H54 (cell line): ENCODE results near the gene SHANK3.
A peak's percentile ranks its signal among the peaks of the same experiment; 100 is the strongest.
"Not testable (repeated sequence)": the region's sequence is repeated elsewhere in the genome, so short reads cannot be mapped to it uniquely, and the experiment has no call there.

Source experiments
- DNase-seq: peaks from one replicate; pipeline ENCODE4 v3.0.0; 2011; ENCODE audit warnings: low spot score, mixed read lengths; ENCODE audit not compliant: insufficient read length
- FAIRE-seq: peaks from 3 replicates; lab custom pipeline; 2011; peaks lifted over from hg19 to GRCh38; lab: Jason Lieb, UNC
- POLR2A ChIP-seq: IDR thresholded peaks from 2 replicates; pipeline ENCODE4 v1.6.1; 2011; ENCODE audit warnings: low read depth, mild to moderate bottlenecking, low read length

The SHANK3 gene

DNA sequence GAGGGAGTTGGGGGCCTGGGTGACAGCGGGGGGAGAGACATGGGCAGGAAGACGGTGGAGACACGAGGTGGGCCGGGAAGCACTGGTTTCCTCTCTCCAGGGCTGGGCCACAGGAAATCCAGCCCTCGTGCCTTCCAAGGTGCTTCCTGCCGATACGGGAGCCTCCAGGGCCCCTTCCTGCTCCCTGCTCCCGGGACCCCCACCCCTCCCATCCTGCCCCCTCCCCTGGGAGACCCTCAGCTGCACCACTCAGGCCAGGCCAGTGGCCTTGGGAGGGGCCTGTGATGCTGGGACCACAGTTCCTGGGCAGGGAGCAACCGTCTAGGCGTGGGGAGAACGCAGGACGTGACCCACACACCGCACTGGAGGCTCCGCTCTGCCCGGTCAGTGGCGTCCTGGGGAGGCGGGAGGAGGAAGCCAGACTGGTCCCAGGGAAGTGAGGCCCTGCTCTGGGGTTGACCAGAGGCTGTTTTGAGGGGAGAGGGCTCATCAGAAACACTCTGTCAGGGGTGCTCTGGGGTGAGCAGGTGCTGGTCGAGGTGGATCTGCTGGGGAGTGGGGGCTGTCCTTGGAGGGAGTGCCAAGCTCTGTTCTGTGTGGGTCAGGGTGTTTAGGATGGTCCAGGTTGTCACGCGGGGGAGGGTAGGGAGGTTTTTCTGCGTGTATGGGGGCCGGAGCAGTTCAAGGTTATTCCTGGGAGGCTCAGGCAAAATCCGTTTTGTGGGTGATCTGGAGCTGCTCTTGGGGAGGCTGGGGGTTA is at the start of gene SHANK3:
SHANK3 (plus strand) TSS at position 353 of the 760 bp plus-strand sequence.
- FAIRE-seq = no peak
- no peak for TF ChIP-seq POLR2A
- DNase-seq = no peak

DNA sequence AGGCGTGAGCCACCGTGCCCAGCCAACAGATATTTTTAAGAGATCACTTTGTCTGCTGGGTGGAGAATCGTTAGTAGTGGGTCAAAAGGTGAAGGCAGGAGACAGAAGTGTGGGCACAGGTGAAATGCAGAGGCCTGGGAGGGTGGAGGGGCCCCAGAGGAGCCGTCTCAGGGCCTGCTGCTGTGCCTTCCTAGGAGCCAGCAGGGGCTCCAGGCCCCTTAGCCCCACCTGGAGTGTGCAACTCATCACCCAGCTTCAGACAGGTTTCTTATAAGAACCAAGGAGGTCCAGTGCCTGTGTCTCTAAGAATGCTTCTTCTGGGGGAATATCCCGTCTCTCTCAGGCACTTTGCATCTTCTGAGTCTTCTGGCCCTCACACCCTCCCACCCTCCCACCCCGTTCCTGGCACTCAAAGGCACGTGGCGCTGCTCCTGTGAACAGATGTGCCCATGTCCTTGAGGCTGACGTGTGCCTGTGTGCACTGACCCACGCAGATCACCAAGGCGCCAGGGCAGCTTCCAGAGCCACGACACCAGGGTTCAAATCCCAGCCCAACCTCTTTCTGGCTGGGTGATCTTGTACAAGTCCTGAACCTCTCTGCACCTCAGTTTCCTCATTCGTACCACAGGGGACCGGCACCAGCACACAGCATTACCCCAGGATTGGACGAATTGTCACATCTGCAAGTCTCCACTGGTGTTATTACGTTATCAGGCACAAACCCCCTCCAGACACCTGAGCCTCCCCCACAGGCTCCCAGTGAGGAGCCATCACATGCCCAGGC is 48.1 kb upstream of the SHANK3 start:
- DNase-seq (no peak), FAIRE-seq (no peak)
- TF ChIP-seq POLR2A = no peak

DNA sequence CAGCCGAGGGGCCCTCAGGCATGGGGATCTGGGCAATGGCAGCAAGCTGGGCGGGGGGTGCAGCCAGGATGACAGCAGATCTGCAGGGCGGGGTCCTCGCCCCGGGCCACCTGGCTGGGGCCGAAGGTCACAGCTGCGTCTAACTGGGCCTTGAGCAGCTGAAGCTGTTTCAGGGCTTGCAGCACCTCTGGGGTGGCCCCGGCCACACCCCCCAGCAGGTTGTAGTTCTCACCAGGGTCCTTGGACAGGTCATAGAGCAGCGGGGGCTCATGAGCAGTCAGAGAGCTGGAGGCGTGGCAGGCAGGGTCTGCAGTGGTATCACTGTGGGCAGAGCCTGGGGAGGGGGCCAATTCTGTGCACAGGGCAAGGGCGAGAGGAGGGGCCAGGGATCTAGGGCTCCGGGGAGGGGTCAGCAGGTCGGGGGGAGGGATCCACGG is 47.5 kb upstream of the SHANK3 start:
- no peak for FAIRE-seq
- no peak for DNase-seq
- no peak for TF ChIP-seq POLR2A

DNA sequence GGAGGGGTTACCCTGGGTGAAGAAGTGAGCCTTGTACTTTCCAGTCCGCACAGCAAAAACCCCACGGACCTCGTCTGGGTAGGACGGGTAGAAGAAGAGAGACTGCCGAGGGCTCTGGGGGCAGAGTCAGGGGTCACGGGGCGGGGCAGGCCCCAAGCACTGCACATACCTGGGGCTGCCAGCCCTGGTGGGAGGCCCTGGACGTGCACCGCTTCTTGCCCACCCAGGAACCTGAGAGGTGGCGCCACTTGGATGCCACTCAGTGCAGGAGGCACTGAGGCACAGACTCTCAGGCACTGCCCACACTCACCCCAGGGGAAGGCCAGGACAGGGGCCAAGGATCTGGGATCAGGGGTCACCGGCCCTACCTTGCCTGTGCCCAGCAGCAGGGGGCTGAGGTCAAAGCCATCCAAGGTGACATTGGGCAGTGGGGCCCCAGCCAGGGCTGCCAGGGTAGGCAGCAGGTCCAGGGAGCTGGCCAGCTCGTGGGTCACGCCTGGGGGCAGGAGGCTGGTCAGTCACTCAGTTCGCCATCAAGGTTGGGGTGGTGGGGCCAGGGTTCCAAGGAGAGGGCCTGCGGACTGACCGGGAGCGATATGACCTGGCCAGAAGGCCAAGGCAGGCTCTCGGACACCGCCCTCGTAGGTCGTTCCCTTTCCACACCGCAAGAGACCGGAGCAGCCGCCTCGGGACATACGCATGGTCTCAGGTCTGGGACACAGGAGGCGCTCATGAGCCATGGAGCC is 46.9 kb upstream of the SHANK3 start:
- FAIRE-seq = no peak
- TF ChIP-seq POLR2A = no peak
- DNase-seq = no peak

DNA sequence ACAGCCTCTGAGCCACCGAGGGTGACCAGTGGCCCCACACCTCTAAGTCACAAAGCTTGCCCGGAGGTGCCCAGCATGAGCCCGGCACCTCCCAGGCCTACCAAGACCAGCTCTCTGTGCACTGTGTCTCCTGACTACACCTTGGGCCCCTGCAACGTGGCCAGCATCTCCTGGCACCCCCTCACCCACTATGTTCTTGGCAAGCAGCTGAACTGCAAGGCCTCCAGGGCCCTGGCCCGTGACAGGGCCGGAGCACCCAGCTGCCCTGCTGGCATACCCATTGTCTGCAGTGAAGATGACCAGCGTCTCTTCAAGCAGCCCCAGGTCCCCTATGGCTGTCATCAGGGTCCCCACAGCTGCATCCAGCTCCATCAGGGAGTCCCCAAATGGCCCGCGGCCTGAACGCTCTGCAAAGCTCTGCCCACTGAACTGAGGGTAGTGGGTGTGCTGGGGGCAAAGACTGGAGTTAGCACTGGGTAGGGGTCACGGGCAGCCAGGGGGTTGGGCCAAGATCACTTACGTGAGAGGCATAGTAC is 46.2 kb upstream of the SHANK3 start:
- DNase-seq (no peak), FAIRE-seq (no peak)
- no peak for TF ChIP-seq POLR2A

DNA sequence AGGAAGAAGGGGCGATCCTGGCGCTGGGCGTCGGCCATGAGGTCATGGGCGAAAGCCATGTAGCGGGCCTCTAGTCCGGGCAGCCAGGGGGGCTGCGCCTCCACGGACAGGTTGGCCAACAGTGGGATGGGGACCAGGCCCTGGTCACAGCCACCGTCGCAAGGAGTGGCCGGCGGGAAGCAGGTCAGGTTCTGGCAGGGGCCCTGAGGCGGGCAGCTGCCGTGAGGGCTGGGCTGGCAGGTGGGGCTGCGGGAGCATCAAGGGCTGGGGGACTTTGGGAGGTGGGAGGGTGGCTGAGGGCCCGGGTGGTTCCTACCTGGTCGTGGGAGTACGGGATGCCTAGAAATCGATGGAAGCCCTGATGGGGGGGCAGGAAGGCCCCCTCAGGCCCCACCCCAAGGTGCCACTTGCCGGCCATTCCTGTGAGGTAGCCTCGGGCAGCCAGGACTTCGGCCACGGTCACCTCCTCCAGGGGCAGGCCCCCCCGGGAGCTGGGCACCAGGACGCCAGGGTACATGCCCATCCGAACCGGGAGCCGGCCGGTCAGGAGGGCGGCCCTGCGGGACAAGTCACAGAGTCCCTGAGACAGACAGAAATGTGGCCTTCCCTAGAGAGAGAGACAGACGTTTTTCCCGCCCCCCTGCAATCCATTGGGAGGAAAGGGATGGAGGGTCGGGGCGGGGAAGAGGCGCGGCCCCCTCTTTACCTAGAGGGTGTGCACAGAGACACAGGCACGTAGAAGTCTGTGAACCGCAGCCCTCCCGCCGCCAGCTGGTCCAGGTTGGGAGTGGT is 45.6 kb upstream of the SHANK3 start:
- FAIRE-seq (no peak), DNase-seq (no peak)
- TF ChIP-seq POLR2A = no peak

DNA sequence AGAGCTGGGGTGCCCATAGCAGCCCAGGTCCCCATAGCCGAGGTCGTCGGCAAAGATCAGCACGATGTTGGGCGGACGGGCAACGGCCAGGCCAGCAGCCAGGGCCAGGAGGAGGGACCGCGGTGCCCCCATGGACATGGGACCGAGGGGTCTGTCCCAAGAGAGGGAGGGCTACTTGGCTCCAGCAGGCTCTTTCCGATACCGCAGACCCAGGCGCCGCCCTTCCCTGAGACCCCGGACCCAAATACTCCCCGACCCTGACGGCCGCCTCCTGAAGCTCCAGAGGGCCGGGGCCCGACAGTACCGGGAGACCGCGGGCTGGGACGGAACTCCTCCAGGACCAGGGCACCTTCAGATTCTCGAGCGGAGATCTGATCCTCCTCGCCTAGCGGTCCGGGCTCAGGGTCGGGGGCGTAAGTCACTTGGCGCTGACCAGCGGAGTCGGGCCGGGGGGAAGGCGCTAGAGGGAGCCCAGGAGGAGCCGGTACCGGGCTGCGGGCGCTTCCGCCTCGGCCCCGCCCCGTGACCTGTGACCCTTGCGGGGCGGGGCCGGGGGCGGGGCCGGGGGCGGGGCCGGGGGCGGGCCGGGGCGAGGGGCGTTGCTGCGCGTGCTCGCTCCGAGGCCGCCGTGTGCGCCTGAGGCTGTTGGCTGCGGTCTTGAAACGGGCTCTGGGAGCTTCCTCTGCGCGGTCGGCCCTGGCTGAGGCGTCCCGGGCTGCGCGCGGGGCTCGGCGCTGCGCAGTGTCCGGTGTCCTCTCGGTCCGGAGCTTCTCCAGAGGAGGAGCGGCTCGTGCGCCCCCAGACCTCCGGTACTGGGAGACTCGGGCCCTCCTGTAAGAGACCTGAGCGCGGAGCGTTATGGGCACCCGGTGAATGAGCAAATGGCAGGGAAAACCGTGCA is 44.7 kb upstream of the SHANK3 start, which contains the start of gene ARSA:
ARSA (minus strand) TSS at position 511 of the 901 bp plus-strand sequence; CDS start at position 138, 373 bp downstream.
- FAIRE-seq = no peak
- TF ChIP-seq POLR2A = peak; percentile 48
- no peak for DNase-seq

DNA sequence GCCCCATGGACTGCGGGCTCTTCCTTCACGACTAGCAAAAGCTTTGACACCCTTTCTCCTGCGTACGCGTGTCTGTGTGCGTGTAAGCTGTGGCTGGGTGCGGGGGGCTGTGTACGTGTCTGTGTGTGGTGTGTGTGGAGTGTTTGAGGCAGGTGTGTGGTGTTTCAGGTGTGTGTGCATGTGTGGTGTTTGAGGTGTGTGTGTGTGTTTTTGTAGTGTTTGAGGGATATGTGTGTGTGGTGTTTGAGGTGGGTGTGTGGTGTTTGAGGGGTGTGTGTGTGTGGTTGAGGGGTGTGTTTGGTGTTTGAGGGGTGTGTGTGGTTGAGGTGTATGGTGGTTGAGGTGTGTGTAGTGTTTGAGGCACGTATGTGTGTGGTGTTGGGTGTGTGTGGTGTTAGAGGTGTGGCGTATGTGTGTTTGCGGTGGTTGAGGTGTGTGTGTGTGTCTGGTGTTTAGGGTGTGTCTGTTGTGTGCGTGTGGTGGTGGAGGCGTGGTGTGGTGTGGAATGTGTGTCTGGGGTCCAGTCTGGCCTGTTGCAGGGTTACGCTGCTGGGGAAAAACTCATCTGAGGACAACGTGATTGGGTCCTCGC is 44.0 kb upstream of the SHANK3 start:
- FAIRE-seq (no peak), DNase-seq (no peak)
- no peak for TF ChIP-seq POLR2A

DNA sequence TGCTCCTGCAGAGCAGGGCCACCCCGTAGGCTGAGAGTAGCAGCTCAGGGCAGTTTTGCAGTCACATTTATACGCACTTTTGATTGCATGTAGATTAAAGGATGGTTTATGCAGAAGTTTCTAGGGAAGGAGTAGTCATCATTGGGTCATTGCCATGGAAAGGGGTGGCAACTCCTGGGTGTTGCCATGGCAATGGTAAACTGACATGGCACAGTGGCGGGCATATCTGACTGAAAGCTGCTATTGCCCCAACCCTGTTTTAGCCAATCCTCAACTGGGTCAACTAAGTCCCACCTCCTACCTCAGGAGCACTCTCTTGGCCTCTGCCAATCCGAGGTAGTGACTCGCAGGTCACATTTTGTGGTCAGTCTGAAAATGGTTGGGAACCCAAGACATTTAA is 42.2 kb upstream of the SHANK3 start:
- DNase-seq (no peak), FAIRE-seq (no peak)
- no peak for TF ChIP-seq POLR2A

DNA sequence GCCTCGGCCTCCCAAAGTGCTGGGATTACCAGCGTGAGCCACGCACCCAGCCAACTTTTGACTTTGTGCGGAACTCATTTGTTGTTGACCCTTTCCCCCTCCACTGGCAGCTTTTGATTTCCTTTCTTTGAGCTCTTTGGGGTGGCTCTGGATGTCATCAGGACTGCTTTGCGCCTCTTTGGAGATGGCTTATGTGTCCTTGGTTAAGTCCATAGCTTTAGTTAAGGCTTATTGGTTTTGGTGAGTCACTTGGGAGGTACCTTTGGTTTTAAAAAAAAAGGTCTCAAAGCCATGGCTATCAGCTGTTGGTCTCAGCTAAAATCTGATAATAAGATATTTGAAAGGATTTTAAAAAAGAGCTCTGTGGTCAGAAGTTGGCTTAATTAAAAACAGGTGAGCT is 39.5 kb upstream of the SHANK3 start:
- TF ChIP-seq POLR2A = no peak
- FAIRE-seq = no peak
- DNase-seq = no peak

DNA sequence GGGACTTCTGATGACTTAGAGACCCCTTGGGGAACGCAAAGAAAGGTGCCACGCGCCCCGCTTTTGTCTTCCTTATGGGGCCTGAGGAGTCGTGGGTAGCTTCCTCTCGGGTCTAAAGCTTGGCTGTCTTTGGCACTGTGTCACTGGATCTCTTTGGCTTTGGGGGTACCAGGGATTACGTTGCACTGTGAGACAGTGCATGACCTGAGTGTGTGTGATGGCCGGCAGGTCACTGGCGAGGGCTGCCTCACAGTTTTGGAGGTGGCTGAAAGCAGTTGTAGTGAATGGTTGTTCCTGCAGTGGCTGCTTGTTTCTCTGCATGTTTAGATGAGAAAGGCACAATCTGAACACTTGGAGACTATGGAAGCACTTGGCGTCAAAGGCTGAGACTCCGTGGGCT is 38.9 kb upstream of the SHANK3 start:
- FAIRE-seq (no peak), DNase-seq (no peak)
- no peak for TF ChIP-seq POLR2A

DNA sequence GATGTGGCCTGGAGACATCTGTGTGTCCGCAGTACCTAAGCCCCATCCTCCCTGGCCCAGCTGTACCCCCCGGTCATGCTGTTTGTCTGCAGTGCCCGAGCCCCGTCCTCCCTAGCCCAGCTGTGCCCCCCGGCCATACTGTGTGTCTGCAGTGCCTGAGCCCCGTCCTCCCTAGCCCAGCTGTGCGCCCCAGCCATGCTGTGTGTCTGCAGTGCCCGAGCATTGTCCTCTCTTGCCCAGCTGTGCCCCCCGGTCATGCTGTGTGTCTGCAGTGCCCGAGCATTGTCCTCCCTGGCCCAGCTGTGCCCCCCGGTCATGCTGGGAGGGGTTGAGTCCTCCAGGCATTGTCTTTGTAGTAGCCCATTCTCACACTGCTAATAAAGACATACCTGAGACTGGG is 37.0 kb upstream of the SHANK3 start:
- no peak for TF ChIP-seq POLR2A
- FAIRE-seq (no peak), DNase-seq (no peak)

DNA sequence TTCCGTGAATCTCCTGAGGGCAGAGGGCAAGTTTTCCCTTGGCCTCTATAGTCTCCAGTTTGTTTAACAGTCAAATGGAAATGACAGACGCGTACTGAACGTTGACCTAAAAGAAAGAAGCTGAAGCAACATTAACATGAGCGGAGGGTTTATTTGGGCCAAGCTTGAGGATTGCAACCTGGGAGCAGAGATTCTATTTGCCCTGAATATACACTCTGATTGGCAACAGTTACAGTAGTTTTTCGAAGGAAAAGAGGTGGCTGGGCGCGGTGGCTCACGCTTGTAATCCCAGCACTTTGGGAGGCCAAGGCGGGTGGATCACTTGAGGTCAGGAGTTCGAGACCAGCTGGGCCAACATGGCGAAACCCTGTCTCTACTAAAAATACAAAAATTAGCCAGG is 32.3 kb upstream of the SHANK3 start:
- FAIRE-seq = not testable (repeated sequence)

More for the DNA sequence above, 32.3 kb upstream of the SHANK3 start:
- not testable (repeated sequence) for DNase-seq
